HEK293 (cell line): ENCODE measurements around the gene SEPTIN12.
A peak's percentile ranks its signal among the peaks of the same experiment; 100 is the strongest.

Experiments
- BCL11B ChIP-seq: fragments of 450-650 bp; formaldehyde crosslinking; IDR thresholded peaks from 2 replicates; pipeline ENCODE4 v1.5.1; 2016; ENCODE audit warnings: low read depth, missing biosample characterization, missing genetic modification characterization
- GLIS2 ChIP-seq: fragments of 450-650 bp; formaldehyde crosslinking; IDR thresholded peaks from 2 replicates; pipeline ENCODE4 v1.5.1; 2016; ENCODE audit warnings: missing biosample characterization, missing genetic modification characterization
- HOXD13 ChIP-seq: sonication (generic); formaldehyde crosslinking; IDR thresholded peaks from 2 replicates; pipeline ENCODE4 v1.8.0; 2022; ENCODE audit warnings: missing genetic modification reagents, borderline replicate concordance
- KLF10 ChIP-seq: fragments of 450-650 bp; IDR thresholded peaks from 2 replicates; pipeline ENCODE4 v1.5.1; 2018; ENCODE audit warnings: missing biosample characterization, mild to moderate bottlenecking, missing genetic modification characterization
- KLF16 ChIP-seq: fragments of 450-650 bp; formaldehyde crosslinking; IDR thresholded peaks from 2 replicates; pipeline ENCODE4 v1.5.1; 2017; ENCODE audit warnings: missing biosample characterization, missing genetic modification characterization
- ZBTB17 ChIP-seq: fragments of 450-650 bp; formaldehyde crosslinking; IDR thresholded peaks from 2 replicates; pipeline ENCODE4 v1.5.1; 2016; ENCODE audit warnings: missing biosample characterization, missing genetic modification characterization
- ZFP69B ChIP-seq: fragments of 450-650 bp; formaldehyde crosslinking; IDR thresholded peaks from 2 replicates; pipeline ENCODE4 v1.5.1; 2016; ENCODE audit warnings: missing biosample characterization, missing genetic modification characterization
- ZNF112 ChIP-seq: fragments of 450-650 bp; formaldehyde crosslinking; IDR thresholded peaks from 2 replicates; pipeline ENCODE4 v1.5.0; 2017; ENCODE audit warnings: missing biosample characterization, missing genetic modification characterization
- ZNF133 ChIP-seq: fragments of 450-650 bp; formaldehyde crosslinking; IDR thresholded peaks from 2 replicates; pipeline ENCODE4 v1.5.1; 2016; ENCODE audit warnings: missing biosample characterization, missing genetic modification characterization
- ZNF140 ChIP-seq: fragments of 450-650 bp; formaldehyde crosslinking; IDR thresholded peaks from 2 replicates; pipeline ENCODE4 v1.5.1; 2016; ENCODE audit warnings: missing biosample characterization, missing genetic modification characterization
- ZNF169 ChIP-seq: fragments of 450-650 bp; formaldehyde crosslinking; IDR thresholded peaks from 2 replicates; pipeline ENCODE4 v1.5.1; 2016; ENCODE audit warnings: missing biosample characterization, missing genetic modification characterization
- ZNF2 ChIP-seq: fragments of 450-650 bp; formaldehyde crosslinking; IDR thresholded peaks from 2 replicates; pipeline ENCODE4 v1.5.1; 2016; ENCODE audit warnings: missing biosample characterization, missing genetic modification characterization
- ZNF202 ChIP-seq: fragments of 450-650 bp; formaldehyde crosslinking; IDR thresholded peaks from 2 replicates; pipeline ENCODE4 v1.5.1; 2016; ENCODE audit warnings: missing biosample characterization, missing genetic modification characterization, borderline replicate concordance
- ZNF211 ChIP-seq: fragments of 450-650 bp; formaldehyde crosslinking; IDR thresholded peaks from 2 replicates; pipeline ENCODE4 v1.5.1; 2016; ENCODE audit warnings: low read depth, missing biosample characterization, missing genetic modification characterization
- ZNF23 ChIP-seq: fragments of 450-650 bp; formaldehyde crosslinking; IDR thresholded peaks from 2 replicates; pipeline ENCODE4 v1.5.1; 2016; ENCODE audit warnings: missing biosample characterization, missing genetic modification characterization, borderline replicate concordance
- ZNF302 ChIP-seq: fragments of 450-650 bp; formaldehyde crosslinking; IDR thresholded peaks from 2 replicates; pipeline ENCODE4 v1.5.1; 2016; ENCODE audit warnings: missing biosample characterization, missing genetic modification characterization, low read depth
- ZNF341 ChIP-seq: fragments of 450-650 bp; formaldehyde crosslinking; IDR thresholded peaks from 2 replicates; pipeline ENCODE4; 2016; ENCODE audit warnings: low read depth, missing biosample characterization, missing genetic modification characterization
- ZNF354C ChIP-seq: fragments of 450-650 bp; formaldehyde crosslinking; IDR thresholded peaks from 2 replicates; pipeline ENCODE4 v1.5.1; 2016; ENCODE audit warnings: missing biosample characterization, missing genetic modification characterization, low read depth, borderline replicate concordance
- ZNF600 ChIP-seq: fragments of 450-650 bp; formaldehyde crosslinking; IDR thresholded peaks from 2 replicates; pipeline ENCODE4 v1.5.1; 2016; ENCODE audit warnings: missing biosample characterization, missing genetic modification characterization
- ZNF621 ChIP-seq: fragments of 450-650 bp; formaldehyde crosslinking; IDR thresholded peaks from 2 replicates; pipeline ENCODE4 v1.5.1; 2017; ENCODE audit warnings: missing biosample characterization, missing genetic modification characterization
- ZNF707 ChIP-seq: fragments of 450-650 bp; formaldehyde crosslinking; IDR thresholded peaks from 2 replicates; pipeline ENCODE4 v1.5.1; 2016; ENCODE audit warnings: missing biosample characterization, missing genetic modification characterization
- ZNF76 ChIP-seq: fragments of 450-650 bp; formaldehyde crosslinking; IDR thresholded peaks from 2 replicates; pipeline ENCODE4; 2016; ENCODE audit warnings: low read depth, missing biosample characterization, missing genetic modification characterization, borderline replicate concordance
- ZNF791 ChIP-seq: fragments of 450-650 bp; formaldehyde crosslinking; IDR thresholded peaks from 2 replicates; pipeline ENCODE4 v1.5.1; 2016; ENCODE audit warnings: missing biosample characterization, missing genetic modification characterization
- ZSCAN30 ChIP-seq: fragments of 450-650 bp; IDR thresholded peaks from 2 replicates; pipeline ENCODE4 v1.5.1; 2018; ENCODE audit warnings: missing biosample characterization, mild to moderate bottlenecking, missing genetic modification characterization, moderate library complexity
- TF ChIP-seq, protein P1 (sequence below): fragments of 450-650 bp; formaldehyde crosslinking; IDR thresholded peaks from 2 replicates; pipeline ENCODE4 v1.5.1; 2016; ENCODE audit warnings: missing biosample characterization, missing genetic modification characterization
- TF ChIP-seq, protein P2 (sequence below): fragments of 450-650 bp; formaldehyde crosslinking; IDR thresholded peaks from 2 replicates; pipeline ENCODE4 v1.5.1; 2017; ENCODE audit warnings: missing biosample characterization, missing genetic modification characterization
- TF ChIP-seq, protein P3 (sequence below): fragments of 450-650 bp; formaldehyde crosslinking; IDR thresholded peaks from 2 replicates; pipeline ENCODE4 v1.5.1; 2016; ENCODE audit warnings: missing biosample characterization, missing genetic modification characterization
- TF ChIP-seq, protein P4 (sequence below): fragments of 450-650 bp; formaldehyde crosslinking; IDR thresholded peaks from 2 replicates; pipeline ENCODE4 v1.5.1; 2016; ENCODE audit warnings: missing biosample characterization, missing genetic modification characterization
- TF ChIP-seq, protein P5 (sequence below): fragments of 450-650 bp; formaldehyde crosslinking; IDR thresholded peaks from 2 replicates; pipeline ENCODE4 v1.5.1; 2016; ENCODE audit warnings: missing biosample characterization, missing genetic modification characterization
- TF ChIP-seq, protein P6 (sequence below): fragments of 450-650 bp; formaldehyde crosslinking; IDR thresholded peaks from 2 replicates; pipeline ENCODE4 v1.5.1; 2016; ENCODE audit warnings: missing biosample characterization, missing genetic modification characterization

Gene SEPTIN12

DNA sequence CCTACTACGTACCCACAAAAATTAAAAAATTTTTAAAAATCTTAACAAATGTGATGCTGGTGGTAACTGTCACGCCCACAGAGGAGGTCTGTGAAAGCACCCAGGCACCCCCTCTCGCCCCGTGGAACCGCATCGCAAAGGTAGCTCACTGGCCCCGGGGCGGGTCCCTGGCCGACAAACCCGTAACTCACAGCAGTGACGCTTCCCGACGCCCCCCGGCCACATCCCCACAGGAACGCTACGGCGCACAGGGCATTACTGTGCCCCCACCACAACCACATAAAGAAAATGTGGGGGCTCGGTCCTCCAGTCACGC, 54.4 kb downstream of the SEPTIN12 start (continued):
- TF ChIP-seq ZNF600 (no peak), ZBTB17 (no peak), ZNF112 (tag by site-specific recombination) (no peak), ZNF169 (tag by site-specific recombination) (no peak), HOXD13 (no peak), ZNF354C (tag by site-specific recombination) (no peak), BCL11B (tag by site-specific recombination) (no peak), ZNF302 (no peak), GLIS2 (tag by site-specific recombination) (peak; percentile 47), ZNF621 (tag by site-specific recombination) (no peak), ZNF707 (tag by site-specific recombination) (no peak), KLF16 (no peak), ZNF140 (no peak), ZNF2 (tag by site-specific recombination) (no peak), ZSCAN30 (tag by site-specific recombination) (no peak), ZNF76 (no peak), ZNF23 (no peak), ZNF341 (tag by site-specific recombination) (no peak), KLF10 (tag by site-specific recombination) (no peak), ZNF791 (no peak), ZNF202 (no peak), ZNF211 (tag by site-specific recombination) (no peak), ZFP69B (tag by site-specific recombination) (no peak), ZNF133 (tag by site-specific recombination) (no peak)
- TF ChIP-seq, protein P1, sequence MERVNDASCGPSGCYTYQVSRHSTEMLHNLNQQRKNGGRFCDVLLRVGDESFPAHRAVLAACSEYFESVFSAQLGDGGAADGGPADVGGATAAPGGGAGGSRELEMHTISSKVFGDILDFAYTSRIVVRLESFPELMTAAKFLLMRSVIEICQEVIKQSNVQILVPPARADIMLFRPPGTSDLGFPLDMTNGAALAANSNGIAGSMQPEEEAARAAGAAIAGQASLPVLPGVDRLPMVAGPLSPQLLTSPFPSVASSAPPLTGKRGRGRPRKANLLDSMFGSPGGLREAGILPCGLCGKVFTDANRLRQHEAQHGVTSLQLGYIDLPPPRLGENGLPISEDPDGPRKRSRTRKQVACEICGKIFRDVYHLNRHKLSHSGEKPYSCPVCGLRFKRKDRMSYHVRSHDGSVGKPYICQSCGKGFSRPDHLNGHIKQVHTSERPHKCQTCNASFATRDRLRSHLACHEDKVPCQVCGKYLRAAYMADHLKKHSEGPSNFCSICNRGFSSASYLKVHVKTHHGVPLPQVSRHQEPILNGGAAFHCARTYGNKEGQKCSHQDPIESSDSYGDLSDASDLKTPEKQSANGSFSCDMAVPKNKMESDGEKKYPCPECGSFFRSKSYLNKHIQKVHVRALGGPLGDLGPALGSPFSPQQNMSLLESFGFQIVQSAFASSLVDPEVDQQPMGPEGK (tag by site-specific recombination) = 0 out of 2 replicates have a peak, but pooled peaks have one; percentile 13
- TF ChIP-seq, protein P2, sequence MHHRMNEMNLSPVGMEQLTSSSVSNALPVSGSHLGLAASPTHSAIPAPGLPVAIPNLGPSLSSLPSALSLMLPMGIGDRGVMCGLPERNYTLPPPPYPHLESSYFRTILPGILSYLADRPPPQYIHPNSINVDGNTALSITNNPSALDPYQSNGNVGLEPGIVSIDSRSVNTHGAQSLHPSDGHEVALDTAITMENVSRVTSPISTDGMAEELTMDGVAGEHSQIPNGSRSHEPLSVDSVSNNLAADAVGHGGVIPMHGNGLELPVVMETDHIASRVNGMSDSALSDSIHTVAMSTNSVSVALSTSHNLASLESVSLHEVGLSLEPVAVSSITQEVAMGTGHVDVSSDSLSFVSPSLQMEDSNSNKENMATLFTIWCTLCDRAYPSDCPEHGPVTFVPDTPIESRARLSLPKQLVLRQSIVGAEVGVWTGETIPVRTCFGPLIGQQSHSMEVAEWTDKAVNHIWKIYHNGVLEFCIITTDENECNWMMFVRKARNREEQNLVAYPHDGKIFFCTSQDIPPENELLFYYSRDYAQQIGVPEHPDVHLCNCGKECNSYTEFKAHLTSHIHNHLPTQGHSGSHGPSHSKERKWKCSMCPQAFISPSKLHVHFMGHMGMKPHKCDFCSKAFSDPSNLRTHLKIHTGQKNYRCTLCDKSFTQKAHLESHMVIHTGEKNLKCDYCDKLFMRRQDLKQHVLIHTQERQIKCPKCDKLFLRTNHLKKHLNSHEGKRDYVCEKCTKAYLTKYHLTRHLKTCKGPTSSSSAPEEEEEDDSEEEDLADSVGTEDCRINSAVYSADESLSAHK (tag by site-specific recombination) = no peak
- TF ChIP-seq, protein P3, sequence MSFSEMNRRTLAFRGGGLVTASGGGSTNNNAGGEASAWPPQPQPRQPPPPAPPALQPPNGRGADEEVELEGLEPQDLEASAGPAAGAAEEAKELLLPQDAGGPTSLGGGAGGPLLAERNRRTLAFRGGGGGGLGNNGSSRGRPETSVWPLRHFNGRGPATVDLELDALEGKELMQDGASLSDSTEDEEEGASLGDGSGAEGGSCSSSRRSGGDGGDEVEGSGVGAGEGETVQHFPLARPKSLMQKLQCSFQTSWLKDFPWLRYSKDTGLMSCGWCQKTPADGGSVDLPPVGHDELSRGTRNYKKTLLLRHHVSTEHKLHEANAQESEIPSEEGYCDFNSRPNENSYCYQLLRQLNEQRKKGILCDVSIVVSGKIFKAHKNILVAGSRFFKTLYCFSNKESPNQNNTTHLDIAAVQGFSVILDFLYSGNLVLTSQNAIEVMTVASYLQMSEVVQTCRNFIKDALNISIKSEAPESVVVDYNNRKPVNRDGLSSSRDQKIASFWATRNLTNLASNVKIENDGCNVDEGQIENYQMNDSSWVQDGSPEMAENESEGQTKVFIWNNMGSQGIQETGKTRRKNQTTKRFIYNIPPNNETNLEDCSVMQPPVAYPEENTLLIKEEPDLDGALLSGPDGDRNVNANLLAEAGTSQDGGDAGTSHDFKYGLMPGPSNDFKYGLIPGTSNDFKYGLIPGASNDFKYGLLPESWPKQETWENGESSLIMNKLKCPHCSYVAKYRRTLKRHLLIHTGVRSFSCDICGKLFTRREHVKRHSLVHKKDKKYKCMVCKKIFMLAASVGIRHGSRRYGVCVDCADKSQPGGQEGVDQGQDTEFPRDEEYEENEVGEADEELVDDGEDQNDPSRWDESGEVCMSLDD (tag by site-specific recombination) = peak; percentile 44; the same call in 1 of the 2 replicates
- TF ChIP-seq, protein P4, sequence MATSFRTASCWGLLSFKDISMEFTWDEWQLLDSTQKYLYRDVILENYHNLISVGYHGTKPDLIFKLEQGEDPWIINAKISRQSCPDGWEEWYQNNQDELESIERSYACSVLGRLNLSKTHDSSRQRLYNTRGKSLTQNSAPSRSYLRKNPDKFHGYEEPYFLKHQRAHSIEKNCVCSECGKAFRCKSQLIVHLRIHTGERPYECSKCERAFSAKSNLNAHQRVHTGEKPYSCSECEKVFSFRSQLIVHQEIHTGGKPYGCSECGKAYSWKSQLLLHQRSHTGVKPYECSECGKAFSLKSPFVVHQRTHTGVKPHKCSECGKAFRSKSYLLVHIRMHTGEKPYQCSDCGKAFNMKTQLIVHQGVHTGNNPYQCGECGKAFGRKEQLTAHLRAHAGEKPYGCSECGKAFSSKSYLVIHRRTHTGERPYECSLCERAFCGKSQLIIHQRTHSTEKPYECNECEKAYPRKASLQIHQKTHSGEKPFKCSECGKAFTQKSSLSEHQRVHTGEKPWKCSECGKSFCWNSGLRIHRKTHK (tag by site-specific recombination) = no peak
- TF ChIP-seq, protein P5, sequence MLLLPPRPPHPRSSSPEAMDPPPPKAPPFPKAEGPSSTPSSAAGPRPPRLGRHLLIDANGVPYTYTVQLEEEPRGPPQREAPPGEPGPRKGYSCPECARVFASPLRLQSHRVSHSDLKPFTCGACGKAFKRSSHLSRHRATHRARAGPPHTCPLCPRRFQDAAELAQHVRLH (tag by site-specific recombination) = no peak
- TF ChIP-seq, protein P6, sequence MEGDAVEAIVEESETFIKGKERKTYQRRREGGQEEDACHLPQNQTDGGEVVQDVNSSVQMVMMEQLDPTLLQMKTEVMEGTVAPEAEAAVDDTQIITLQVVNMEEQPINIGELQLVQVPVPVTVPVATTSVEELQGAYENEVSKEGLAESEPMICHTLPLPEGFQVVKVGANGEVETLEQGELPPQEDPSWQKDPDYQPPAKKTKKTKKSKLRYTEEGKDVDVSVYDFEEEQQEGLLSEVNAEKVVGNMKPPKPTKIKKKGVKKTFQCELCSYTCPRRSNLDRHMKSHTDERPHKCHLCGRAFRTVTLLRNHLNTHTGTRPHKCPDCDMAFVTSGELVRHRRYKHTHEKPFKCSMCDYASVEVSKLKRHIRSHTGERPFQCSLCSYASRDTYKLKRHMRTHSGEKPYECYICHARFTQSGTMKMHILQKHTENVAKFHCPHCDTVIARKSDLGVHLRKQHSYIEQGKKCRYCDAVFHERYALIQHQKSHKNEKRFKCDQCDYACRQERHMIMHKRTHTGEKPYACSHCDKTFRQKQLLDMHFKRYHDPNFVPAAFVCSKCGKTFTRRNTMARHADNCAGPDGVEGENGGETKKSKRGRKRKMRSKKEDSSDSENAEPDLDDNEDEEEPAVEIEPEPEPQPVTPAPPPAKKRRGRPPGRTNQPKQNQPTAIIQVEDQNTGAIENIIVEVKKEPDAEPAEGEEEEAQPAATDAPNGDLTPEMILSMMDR (tag by site-specific recombination) = 0 out of 2 replicates have a peak, but pooled peaks have one; percentile 9
